Astrocyte of the cerebellum (primary cell): Measurements from ENCODE around the gene TAS2R41.
A peak's percentile ranks its signal among the peaks of the same experiment; 100 is the strongest.

ENCODE experiments used
- DNase-seq: peaks from one replicate; pipeline ENCODE4 v3.0.0-alpha.2; 2011; ENCODE audit warnings: low read depth
- H3K4me3 ChIP-seq: 2 replicates; pipeline ENCODE4 v1.5.1; 2011; ENCODE audit warnings: mild to moderate bottlenecking, low read depth, low read length, moderate library complexity
- in situ Hi-C: cut with HindIII; loops from 2 replicates; pipeline ENCODE4 v1.10.0; 2017; ENCODE audit warnings: low sequenced_read_pairs
- TF ChIP-seq, protein P1 (sequence below): IDR thresholded peaks from 2 replicates; pipeline ENCODE4 v1.5.1; 2012; ENCODE audit warnings: low read length, low read depth, moderate library complexity, mild to moderate bottlenecking; ENCODE audit errors: missing control alignments

Gene TAS2R41

GRCh38 chr7:143512488-143513340, 35.0 kb downstream of the TAS2R41 start:
- TF ChIP-seq, protein P1, sequence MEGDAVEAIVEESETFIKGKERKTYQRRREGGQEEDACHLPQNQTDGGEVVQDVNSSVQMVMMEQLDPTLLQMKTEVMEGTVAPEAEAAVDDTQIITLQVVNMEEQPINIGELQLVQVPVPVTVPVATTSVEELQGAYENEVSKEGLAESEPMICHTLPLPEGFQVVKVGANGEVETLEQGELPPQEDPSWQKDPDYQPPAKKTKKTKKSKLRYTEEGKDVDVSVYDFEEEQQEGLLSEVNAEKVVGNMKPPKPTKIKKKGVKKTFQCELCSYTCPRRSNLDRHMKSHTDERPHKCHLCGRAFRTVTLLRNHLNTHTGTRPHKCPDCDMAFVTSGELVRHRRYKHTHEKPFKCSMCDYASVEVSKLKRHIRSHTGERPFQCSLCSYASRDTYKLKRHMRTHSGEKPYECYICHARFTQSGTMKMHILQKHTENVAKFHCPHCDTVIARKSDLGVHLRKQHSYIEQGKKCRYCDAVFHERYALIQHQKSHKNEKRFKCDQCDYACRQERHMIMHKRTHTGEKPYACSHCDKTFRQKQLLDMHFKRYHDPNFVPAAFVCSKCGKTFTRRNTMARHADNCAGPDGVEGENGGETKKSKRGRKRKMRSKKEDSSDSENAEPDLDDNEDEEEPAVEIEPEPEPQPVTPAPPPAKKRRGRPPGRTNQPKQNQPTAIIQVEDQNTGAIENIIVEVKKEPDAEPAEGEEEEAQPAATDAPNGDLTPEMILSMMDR, result no peak
- no peak for DNase-seq
- in situ Hi-C loops, result no loop called here

GRCh38 chr7:143514487-143514886, 36.8 kb downstream of the TAS2R41 start:
- no peak overlapping the region for H3K4me3 ChIP-seq
- TF ChIP-seq, protein P1, result no peak
- DNase-seq, result no peak
- in situ Hi-C loops, result no loop called here

More at GRCh38 chr7:143512488-143513340, 35.0 kb downstream of the TAS2R41 start:
- H3K4me3 ChIP-seq, result no peak overlapping the region

GRCh38 chr7:143514995-143515735, 37.5 kb downstream of the TAS2R41 start:
- in situ Hi-C loops, result no loop called here
- no peak for DNase-seq

GRCh38 chr7:143516981-143517380, 39.3 kb downstream of the TAS2R41 start:
- no peak overlapping the region for H3K4me3 ChIP-seq
- DNase-seq, result no peak
- TF ChIP-seq, protein P1, result no peak
- in situ Hi-C loops, result no loop called here

More at GRCh38 chr7:143514995-143515735, 37.5 kb downstream of the TAS2R41 start:
- H3K4me3 ChIP-seq, result no peak overlapping the region
- TF ChIP-seq, protein P1, result no peak

GRCh38 chr7:143518521-143518920, 40.8 kb downstream of the TAS2R41 start:
- TF ChIP-seq, protein P1, result no peak
- in situ Hi-C loops, result no loop called here
- no peak overlapping the region for H3K4me3 ChIP-seq
- peak; percentile 28 for DNase-seq

GRCh38 chr7:143518941-143519340, 41.3 kb downstream of the TAS2R41 start:
- TF ChIP-seq, protein P1, result no peak
- no peak for DNase-seq
- no peak overlapping the region for H3K4me3 ChIP-seq
- in situ Hi-C loops, result no loop called here
